Stimulated activated memory B cell treated with anti-CD40 and anti-IgM and Interleukin-4, amounts not matched to agents 10 μg/mL and 1 μg/mL and 100 μg/mL, for 72 hours (primary cell): ENCODE measurements around the gene INPP5J.

ENCODE experiments used
- ATAC-seq: fragments of 150-1000 bp; cut with Tn5 transposase; 2 replicates; pipeline ENCODE4 v1.10.0; 2021
- H3K27ac Mint-ChIP-seq: one replicate; pipeline ENCODE4 v1.8.0; 2022; ENCODE audit warnings: mild to moderate bottlenecking, mixed read lengths
- H3K27me3 Mint-ChIP-seq: one replicate; pipeline ENCODE4 v1.8.0; 2022; ENCODE audit warnings: mixed read lengths
- H3K36me3 Mint-ChIP-seq: one replicate; pipeline ENCODE4 v1.8.0; 2022; ENCODE audit warnings: mixed read lengths
- H3K4me1 Mint-ChIP-seq: one replicate; pipeline ENCODE4 v1.8.0; 2022; ENCODE audit warnings: mixed read lengths
- H3K4me3 Mint-ChIP-seq: one replicate; pipeline ENCODE4 v1.8.0; 2022; ENCODE audit warnings: mild to moderate bottlenecking, moderate library complexity, mixed read lengths
- H3K9me3 Mint-ChIP-seq: one replicate; pipeline ENCODE4 v1.8.0; 2022; ENCODE audit warnings: mixed read lengths

Gene INPP5J

DNA sequence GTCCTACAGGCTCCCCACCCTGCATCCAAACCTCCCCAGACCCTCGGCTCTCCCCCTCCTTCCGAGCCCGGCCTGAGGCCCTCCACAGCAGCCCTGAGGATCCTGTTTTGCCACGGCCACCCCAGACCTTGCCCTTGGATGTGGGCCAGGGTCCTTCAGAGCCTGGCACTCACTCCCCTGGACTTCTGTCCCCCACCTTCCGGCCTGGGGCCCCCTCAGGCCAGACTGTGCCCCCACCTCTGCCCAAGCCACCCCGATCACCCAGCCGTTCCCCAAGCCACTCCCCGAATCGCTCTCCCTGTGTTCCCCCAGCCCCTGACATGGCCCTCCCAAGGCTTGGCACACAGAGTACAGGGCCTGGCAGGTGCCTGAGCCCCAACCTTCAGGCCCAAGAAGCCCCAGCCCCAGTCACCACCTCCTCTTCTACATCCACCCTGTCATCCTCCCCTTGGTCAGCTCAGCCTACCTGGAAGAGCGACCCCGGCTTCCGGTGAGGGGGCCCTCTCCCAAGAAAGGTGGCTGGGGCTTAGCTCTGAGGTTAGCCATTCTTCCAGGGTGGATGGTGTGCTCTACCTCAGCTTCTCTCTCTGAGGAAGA is 2.9 kb downstream of the INPP5J start:
- Mint-ChIP-seq H3K27ac (no peak overlapping the region), H3K27me3 (peaks cover 24% of the 10 kb centered on the region), H3K4me1 (peaks cover 15% of the 10 kb centered on the region), H3K9me3 (no peaks in the 10 kb centered on the region), H3K4me3 (no peak overlapping the region), H3K36me3 (no peaks in the 10 kb centered on the region)
- ATAC-seq, result no peak

DNA sequence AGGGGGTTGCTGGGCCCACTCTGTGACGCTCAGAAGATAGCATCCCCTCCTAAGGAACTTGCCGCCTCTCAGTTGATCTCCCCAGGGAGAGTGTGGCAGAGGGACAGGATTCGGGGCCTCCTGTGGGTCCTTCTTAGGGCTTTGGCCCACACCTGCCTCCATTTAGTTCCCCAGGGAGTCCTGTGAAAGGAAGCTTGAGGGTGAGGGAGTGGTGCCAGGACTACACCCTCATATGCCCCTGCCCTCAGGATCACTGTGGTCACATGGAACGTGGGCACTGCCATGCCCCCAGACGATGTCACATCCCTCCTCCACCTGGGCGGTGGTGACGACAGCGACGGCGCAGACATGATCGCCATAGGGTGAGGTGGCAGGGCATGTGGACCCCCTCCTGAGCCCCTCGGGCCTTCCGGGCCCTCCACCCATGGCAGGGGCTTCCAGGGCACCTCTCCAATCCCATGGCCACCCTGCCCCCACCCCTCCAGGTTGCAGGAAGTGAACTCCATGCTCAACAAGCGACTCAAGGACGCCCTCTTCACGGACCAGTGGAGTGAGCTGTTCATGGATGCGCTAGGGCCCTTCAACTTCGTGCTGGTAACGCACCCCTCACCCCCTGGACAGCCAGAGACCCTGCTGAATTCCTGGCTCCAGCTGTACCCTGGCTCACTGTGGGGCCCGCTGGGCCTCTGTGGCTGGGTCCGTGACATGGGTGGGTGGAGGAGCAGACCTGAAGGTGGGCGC is 3.5 kb downstream of the INPP5J start:
- Mint-ChIP-seq H3K4me3 (no peak overlapping the region), H3K36me3 (no peaks in the 10 kb centered on the region), H3K27ac (no peak overlapping the region), H3K9me3 (no peaks in the 10 kb centered on the region), H3K4me1 (peaks cover 15% of the 10 kb centered on the region), H3K27me3 (peaks cover 24% of the 10 kb centered on the region)
- ATAC-seq, result no peak

DNA sequence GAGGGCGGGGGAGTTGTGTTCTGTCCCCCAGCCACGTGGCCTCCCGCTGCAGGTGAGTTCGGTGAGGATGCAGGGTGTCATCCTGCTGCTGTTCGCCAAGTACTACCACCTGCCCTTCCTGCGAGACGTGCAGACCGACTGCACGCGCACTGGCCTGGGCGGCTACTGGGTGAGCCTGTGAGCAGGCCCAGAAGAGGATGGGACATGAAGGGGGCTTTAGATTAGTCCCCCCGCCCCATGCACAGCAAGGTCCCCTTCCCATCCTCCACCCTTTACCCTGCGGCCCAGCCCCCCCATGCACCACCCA is 4.1 kb downstream of the INPP5J start:
- peaks cover 24% of the 10 kb centered on the region for H3K27me3 Mint-ChIP-seq
- H3K4me3 Mint-ChIP-seq, result no peak overlapping the region
- no peaks in the 10 kb centered on the region for H3K9me3 Mint-ChIP-seq
- peaks cover 15% of the 10 kb centered on the region for H3K4me1 Mint-ChIP-seq
- peak; percentile 3 for ATAC-seq
- no peaks in the 10 kb centered on the region for H3K36me3 Mint-ChIP-seq
- H3K27ac Mint-ChIP-seq, result no peak overlapping the region

DNA sequence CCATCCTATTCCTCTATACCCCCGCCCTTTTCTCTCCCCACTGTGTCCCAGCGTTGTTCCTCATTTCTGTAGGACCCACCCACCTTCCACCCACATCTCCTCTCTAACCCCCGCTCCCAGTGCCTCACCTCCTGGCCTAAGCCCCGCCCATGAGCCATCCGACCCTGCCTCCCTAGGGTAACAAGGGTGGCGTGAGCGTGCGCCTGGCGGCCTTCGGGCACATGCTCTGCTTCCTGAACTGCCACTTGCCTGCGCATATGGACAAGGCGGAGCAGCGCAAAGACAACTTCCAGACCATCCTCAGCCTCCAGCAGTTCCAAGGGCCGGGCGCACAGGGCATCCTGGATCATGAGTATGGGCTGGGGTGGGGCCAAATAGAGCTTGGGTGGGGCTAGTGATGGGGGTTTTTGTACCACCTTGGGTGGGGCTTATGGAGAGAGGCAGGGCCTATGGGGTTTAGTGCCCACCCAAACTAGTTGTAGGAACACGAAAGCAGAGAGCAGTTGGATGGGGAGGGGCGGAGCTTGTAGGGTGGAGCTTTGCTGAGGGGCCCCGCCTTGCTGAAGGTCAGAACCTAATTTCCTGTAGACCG is 4.5 kb downstream of the INPP5J start:
- Mint-ChIP-seq H3K36me3 (no peaks in the 10 kb centered on the region), H3K27me3 (peaks cover 24% of the 10 kb centered on the region), H3K4me1 (peaks cover 15% of the 10 kb centered on the region), H3K9me3 (no peaks in the 10 kb centered on the region), H3K27ac (no peak overlapping the region), H3K4me3 (peak overlapping the region; percentile 57)
- ATAC-seq, result peak; percentile 3

DNA sequence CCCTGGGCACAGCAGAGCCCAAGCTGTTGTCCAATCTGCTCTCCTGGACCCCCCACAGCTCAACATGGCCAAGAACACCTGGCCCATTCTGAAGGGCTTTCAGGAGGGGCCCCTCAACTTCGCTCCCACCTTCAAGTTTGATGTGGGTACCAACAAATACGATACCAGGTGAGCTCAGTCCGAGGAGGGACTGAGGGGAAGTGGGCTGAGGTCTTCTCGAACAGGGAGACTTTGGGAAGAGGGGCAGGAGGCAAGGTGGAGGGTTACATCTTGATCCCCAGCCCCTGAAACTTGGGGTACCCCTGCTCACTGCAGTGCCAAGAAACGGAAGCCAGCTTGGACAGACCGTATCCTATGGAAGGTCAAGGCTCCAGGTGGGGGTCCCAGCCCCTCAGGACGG is 5.4 kb downstream of the INPP5J start:
- no peaks in the 10 kb centered on the region for H3K9me3 Mint-ChIP-seq
- no peak overlapping the region for H3K4me3 Mint-ChIP-seq
- ATAC-seq, result no peak
- H3K4me1 Mint-ChIP-seq, result peaks cover 15% of the 10 kb centered on the region
- no peak overlapping the region for H3K27ac Mint-ChIP-seq
- peaks cover 24% of the 10 kb centered on the region for H3K27me3 Mint-ChIP-seq
- no peaks in the 10 kb centered on the region for H3K36me3 Mint-ChIP-seq

DNA sequence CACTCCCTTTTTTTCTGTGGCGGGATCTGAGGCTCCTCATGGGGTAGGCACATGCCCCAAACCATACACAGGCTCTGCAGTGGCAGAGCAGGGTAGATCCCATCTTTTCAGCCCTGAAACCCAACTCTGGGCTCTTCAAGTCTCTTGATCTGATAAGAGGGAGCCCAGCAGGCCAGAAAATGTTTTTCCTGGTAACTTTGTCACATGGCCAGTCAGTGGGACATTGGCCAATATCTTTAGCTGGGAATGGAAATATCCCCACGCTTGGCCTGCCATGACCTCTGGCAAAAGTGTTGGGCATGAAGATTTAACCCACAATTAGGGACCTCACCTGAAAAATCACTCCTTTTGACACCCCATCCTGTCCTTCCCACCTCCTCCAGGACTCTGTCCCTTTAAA is 8.1 kb downstream of the INPP5J start:
- Mint-ChIP-seq H3K36me3 (no peaks in the 10 kb centered on the region), H3K9me3 (no peaks in the 10 kb centered on the region), H3K4me1 (peaks cover 14% of the 10 kb centered on the region), H3K27ac (no peak overlapping the region), H3K4me3 (no peak overlapping the region), H3K27me3 (peaks cover 18% of the 10 kb centered on the region)
- ATAC-seq, result no peak

DNA sequence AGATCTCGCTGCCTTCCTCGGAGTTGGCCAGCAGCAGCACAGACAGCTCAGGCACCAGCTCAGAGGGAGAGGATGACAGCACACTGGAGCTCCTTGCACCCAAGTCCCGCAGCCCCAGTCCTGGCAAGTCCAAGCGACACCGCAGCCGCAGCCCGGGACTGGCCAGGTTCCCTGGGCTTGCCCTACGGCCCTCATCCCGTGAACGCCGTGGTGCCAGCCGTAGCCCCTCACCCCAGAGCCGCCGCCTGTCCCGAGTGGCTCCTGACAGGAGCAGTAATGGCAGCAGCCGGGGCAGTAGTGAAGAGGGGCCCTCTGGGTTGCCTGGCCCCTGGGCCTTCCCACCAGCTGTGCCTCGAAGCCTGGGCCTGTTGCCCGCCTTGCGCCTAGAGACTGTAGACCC is 11.1 kb downstream of the INPP5J start:
- Mint-ChIP-seq H3K27me3 (peaks cover 10% of the 10 kb centered on the region), H3K36me3 (no peaks in the 10 kb centered on the region), H3K27ac (no peak overlapping the region), H3K9me3 (no peaks in the 10 kb centered on the region), H3K4me3 (no peak overlapping the region), H3K4me1 (no peaks in the 10 kb centered on the region)
- ATAC-seq, result peak; percentile 17

DNA sequence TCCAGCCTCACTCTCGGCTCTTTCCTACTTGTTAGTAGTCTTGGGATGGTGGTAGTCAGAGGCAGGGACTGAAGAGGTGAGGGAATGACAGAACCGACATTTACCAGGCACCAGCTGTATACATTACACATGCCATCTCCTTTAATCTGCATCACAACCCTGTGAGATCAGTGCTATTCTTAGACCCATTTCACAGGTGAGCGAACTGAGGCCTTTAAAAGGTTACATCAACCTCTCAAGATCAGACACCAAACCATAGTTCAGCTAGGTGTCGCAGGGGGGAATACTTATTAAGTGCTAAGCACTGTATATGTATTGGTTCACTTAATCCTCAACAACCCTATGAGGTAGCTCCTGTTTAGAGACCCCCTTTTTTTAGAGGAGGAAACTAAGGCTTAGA is 11.9 kb downstream of the INPP5J start:
- Mint-ChIP-seq H3K9me3 (no peaks in the 10 kb centered on the region), H3K4me1 (no peaks in the 10 kb centered on the region), H3K36me3 (no peaks in the 10 kb centered on the region), H3K4me3 (no peak overlapping the region), H3K27ac (no peak overlapping the region), H3K27me3 (peaks cover 17% of the 10 kb centered on the region)
- no peak for ATAC-seq

DNA sequence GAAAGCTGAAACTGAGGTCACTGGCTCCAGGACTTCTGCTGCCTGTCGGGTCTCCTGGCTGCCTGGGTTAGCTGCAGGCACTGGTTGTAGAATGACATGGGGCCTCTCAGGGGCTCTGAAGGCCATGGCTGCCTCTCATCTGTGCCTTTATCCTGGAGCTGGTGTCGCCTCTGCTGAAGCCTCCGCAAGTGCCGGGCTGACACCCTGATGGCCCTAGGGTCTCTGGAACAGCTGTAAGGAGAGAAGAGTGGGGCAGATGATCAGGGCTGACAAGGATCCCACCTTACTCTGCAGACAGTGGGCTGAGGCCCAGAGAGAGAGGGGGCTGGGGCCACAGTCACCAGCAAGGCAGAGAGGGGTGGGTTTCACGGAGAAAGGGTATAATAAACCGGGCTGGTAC is 12.9 kb downstream of the INPP5J start:
- no peaks in the 10 kb centered on the region for H3K4me1 Mint-ChIP-seq
- no peaks in the 10 kb centered on the region for H3K36me3 Mint-ChIP-seq
- ATAC-seq, result no peak
- no peak overlapping the region for H3K4me3 Mint-ChIP-seq
- H3K9me3 Mint-ChIP-seq, result no peaks in the 10 kb centered on the region
- no peak overlapping the region for H3K27ac Mint-ChIP-seq
- peaks cover 27% of the 10 kb centered on the region for H3K27me3 Mint-ChIP-seq

DNA sequence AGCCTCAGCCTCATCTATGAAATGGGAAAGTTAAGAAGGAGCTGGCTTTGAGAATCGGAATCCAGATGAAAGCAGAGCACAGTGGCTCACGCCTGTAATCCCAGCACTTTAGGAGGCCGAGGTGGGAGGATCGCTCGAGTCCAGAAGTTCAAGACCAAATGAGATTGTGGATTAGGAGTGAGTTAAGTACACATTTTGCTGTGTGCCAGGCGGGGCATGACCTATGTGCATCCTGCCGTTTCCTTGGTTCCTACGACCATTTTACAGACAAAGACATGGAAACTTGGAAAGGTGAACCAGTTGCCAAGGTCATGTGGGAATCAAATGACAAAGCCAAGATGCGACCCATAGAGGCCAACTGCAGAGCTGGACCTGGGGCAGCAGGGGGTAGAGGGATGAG is 13.4 kb downstream of the INPP5J start:
- Mint-ChIP-seq H3K4me3 (no peak overlapping the region), H3K36me3 (no peaks in the 10 kb centered on the region), H3K27me3 (peaks cover 32% of the 10 kb centered on the region), H3K9me3 (no peaks in the 10 kb centered on the region), H3K4me1 (no peaks in the 10 kb centered on the region), H3K27ac (no peak overlapping the region)
- ATAC-seq, result no peak

DNA sequence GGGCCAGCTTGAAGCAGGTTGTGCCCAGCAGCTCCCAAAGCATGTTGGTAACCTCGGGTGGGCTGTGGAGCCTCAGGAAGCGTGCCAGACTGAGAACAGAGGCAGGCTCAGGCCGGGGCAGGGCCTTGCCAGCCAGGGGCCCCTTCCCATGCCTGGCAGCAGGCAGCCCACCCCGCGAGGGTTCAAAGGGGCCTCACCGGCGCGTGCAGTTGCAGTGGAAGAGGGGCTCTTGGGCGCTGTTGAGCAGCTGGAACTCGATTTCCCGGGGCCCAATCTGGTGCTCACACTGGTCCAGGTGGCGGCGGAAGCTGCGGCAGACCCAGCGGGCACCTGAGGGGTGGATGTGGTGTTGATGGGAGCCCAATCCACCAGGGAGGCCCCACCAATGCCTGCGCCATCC is 13.9 kb downstream of the INPP5J start:
- ATAC-seq, result no peak
- Mint-ChIP-seq H3K27me3 (peaks cover 34% of the 10 kb centered on the region), H3K9me3 (no peaks in the 10 kb centered on the region), H3K4me3 (no peak overlapping the region), H3K4me1 (no peaks in the 10 kb centered on the region), H3K36me3 (no peaks in the 10 kb centered on the region), H3K27ac (no peak overlapping the region)

DNA sequence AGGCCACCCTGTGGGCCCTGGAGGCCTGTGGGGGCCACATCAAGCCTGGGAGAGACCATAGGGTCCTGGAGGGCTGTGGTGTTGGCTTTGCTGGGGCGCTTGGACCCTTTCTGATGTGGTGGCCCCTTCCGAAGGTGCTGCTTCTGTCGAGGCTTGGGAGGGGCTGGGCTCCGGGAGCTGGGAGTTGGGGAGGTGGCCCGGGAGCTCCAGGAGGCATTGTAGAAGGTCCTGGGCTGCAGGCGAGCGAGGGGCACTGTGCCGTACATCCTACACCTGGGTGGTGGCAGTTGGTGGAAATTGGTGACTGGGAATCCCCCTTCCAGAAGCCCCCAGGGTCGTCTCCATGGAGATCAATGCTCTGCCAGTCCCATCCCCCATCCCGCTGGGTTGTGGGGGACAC is 15.0 kb downstream of the INPP5J start:
- ATAC-seq, result no peak
- Mint-ChIP-seq H3K36me3 (no peaks in the 10 kb centered on the region), H3K4me3 (no peak overlapping the region), H3K27ac (no peak overlapping the region), H3K9me3 (no peaks in the 10 kb centered on the region), H3K27me3 (peaks cover 34% of the 10 kb centered on the region), H3K4me1 (no peaks in the 10 kb centered on the region)

DNA sequence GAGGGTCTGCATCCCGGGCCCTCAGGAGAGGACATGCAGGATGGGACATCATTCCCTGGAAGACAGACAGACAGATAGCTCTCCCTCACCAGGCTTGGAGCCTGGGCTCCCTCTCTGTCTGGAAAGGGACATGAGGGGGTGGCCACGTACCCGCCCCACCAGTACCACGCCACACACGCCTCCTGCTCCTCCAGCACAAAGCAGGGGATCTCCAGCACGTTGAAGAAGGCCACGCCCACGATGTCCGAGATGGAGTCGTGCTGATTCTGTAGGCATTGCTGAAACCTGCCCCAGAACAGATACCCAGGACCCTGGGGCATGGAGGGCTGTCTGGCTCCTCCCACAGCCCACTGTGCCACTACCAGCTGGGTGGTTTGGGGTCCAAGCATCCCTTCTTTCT is 15.4 kb downstream of the INPP5J start:
- H3K4me3 Mint-ChIP-seq, result no peak overlapping the region
- no peaks in the 10 kb centered on the region for H3K9me3 Mint-ChIP-seq
- no peaks in the 10 kb centered on the region for H3K36me3 Mint-ChIP-seq
- H3K27ac Mint-ChIP-seq, result no peak overlapping the region
- no peak for ATAC-seq
- H3K27me3 Mint-ChIP-seq, result peaks cover 34% of the 10 kb centered on the region
- no peaks in the 10 kb centered on the region for H3K4me1 Mint-ChIP-seq

DNA sequence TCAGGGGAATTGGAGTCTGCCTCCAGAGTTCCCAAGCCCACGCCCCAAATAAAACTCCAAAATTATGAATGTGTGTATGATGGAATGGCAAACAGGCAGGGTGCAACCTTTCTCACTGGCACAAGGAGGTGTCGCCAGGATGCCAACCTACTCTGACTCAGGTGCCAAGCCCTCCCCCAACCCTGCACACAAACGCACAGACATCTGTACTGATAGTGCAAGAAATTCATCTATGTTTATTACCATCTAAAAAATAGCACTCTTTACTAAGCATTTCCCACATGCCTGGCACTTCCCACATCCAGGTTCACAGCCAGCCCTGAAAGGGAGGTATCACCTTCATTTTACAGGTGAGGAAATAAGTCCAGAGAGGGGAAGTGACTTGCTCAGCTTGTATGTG is 16.3 kb downstream of the INPP5J start:
- no peaks in the 10 kb centered on the region for H3K36me3 Mint-ChIP-seq
- H3K4me1 Mint-ChIP-seq, result no peaks in the 10 kb centered on the region
- no peak overlapping the region for H3K4me3 Mint-ChIP-seq
- no peak overlapping the region for H3K27ac Mint-ChIP-seq
- ATAC-seq, result no peak
- H3K9me3 Mint-ChIP-seq, result no peaks in the 10 kb centered on the region
- peaks cover 34% of the 10 kb centered on the region for H3K27me3 Mint-ChIP-seq

DNA sequence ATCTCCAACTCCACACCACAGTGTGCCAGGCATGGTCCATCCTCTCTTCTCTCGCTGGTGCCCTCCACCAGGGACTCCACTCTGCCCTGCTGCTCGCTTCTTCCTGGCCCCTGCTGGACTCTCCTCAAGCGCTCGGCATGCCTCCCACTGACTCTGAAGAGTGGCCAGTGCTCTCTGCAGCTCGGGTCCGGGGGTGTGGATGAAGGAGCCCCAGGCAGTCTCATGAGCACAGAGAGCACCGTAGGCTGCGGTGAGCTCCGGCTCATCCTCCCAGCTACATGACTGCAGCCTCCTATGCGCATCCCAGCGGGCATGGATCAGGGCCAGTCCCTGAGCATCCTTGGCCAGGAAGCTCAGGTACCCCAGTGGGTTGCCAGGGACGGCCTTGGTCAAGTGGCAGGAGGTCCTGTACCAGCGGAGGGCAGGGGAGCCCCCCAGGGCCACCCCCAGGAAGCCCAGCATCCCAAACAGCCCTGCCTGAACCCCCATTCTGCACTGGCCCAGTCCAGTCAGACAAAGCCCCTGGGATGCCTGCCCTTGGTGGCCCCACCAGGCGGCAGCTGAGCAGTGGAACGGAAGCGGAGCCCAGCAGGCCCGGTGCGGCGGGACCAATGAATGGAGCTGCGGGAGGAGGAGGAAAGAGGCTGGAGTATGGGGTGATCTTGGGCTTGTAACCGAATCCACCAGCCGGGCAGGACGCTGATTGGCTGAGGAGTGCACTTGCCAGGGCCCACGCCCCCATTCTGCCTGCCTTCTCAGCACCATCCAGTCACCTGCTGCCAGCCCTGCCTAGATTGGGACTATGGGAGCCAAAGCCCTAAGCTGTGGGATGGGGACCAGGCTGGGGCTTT is 17.3 kb downstream of the INPP5J start, which contains the start of gene PLA2G3:
TSS of gene PLA2G3 (minus strand) at position 643 of the 851 bp plus-strand sequence. CDS start at position 489, 154 bp downstream.
- H3K36me3 Mint-ChIP-seq, result no peaks in the 10 kb centered on the region
- peaks cover 34% of the 10 kb centered on the region for H3K27me3 Mint-ChIP-seq
- H3K27ac Mint-ChIP-seq, result peak within 1 kb of the TSS; percentile 14
- no peak for ATAC-seq
- H3K4me1 Mint-ChIP-seq, result no peaks in the 10 kb centered on the region
- peaks cover 3% of the 10 kb centered on the region for H3K9me3 Mint-ChIP-seq
- H3K4me3 Mint-ChIP-seq, result no peak within 1 kb of the TSS
